ENCODE results near the gene LIPE. TPM values are rescaled to one million over a fixed set of nuclear protein-coding genes. Genes with fewer than 3 reads are reported as not detected.

Gene LIPE
- total RNA-seq, 1 donor from 2014 or later: 34.0 TPM

GRCh38 chr19:42368360-42368759 is 58.8 kb downstream of the LIPE start:
- intact Hi-C loops (cut with DNase I): no loop called here
- ATAC-seq: no peak

GRCh38 chr19:42367929-42368328 is 59.3 kb downstream of the LIPE start:
- no peak for ATAC-seq
- intact Hi-C loops (cut with DNase I): no loop called here
- no peak for DNase-seq (ENCODE audit: low spot score)

More at GRCh38 chr19:42368360-42368759, 58.8 kb downstream of the LIPE start:
- no peak for DNase-seq (ENCODE audit: low spot score)

- intact Hi-C loops (cut with DNase I): no loop called here
- no peak for ATAC-seq
- DNase-seq (ENCODE audit: low spot score): no peak
Observed at GRCh38 chr19:42366673-42367072, 60.5 kb downstream of the LIPE start.

- ATAC-seq (no peak), DNase-seq (ENCODE audit: low spot score) (no peak)
- intact Hi-C loops (cut with DNase I): no loop called here
Observed at GRCh38 chr19:42363614-42364346, 63.4 kb downstream of the LIPE start.

- DNase-seq (ENCODE audit: low spot score) (no peak), ATAC-seq (no peak)
- intact Hi-C loops (cut with DNase I): no loop called here
Observed at GRCh38 chr19:42362891-42363440, 64.2 kb downstream of the LIPE start.

GRCh38 chr19:42362342-42362741 is 64.8 kb downstream of the LIPE start:
- DNase-seq (ENCODE audit: low spot score): no peak
- intact Hi-C loops (cut with DNase I): no loop called here
- ATAC-seq: no peak

GRCh38 chr19:42361545-42361910 is 65.7 kb downstream of the LIPE start:
- ATAC-seq: no peak
- intact Hi-C loops (cut with DNase I): no loop called here
- DNase-seq (ENCODE audit: low spot score): no peak

GRCh38 chr19:42360787-42361544 is 66.2 kb downstream of the LIPE start:
- intact Hi-C loops (cut with DNase I): no loop called here
- ATAC-seq (no peak), DNase-seq (ENCODE audit: low spot score) (no peak)

- no peak for ATAC-seq
- intact Hi-C loops (cut with DNase I): no loop called here
- DNase-seq (ENCODE audit: low spot score): no peak
Observed at GRCh38 chr19:42357290-42357689, 69.9 kb downstream of the LIPE start.

- intact Hi-C loops (cut with DNase I): no loop called here
- ATAC-seq (no peak), DNase-seq (ENCODE audit: low spot score) (no peak)
Observed at GRCh38 chr19:42356686-42357085, 70.5 kb downstream of the LIPE start.

GRCh38 chr19:42355896-42356295 is 71.3 kb downstream of the LIPE start:
- intact Hi-C loops (cut with DNase I): no loop called here
- ATAC-seq: no peak

GRCh38 chr19:42353341-42354015 is 73.7 kb downstream of the LIPE start:
- no peak for ATAC-seq
- DNase-seq (ENCODE audit: low spot score): no peak
- intact Hi-C loops (cut with DNase I): no loop called here

More at GRCh38 chr19:42355896-42356295, 71.3 kb downstream of the LIPE start:
- no peak for DNase-seq (ENCODE audit: low spot score)

GRCh38 chr19:42352301-42353259 is 74.6 kb downstream of the LIPE start:
- intact Hi-C loops (cut with DNase I): no loop called here
- ATAC-seq: no peak
- no peak for DNase-seq (ENCODE audit: low spot score)

Other genes starting within 250 kb of the LIPE start
- gene DEDD2, start 209.7 kb downstream of the LIPE start, total RNA-seq: 21.8 TPM
- gene ZNF526, start 207.1 kb downstream of the LIPE start, total RNA-seq: 12.1 TPM
- 29.2 TPM for gene GSK3A, start 184.8 kb downstream of the LIPE start, total RNA-seq
- gene ERF, start 172.3 kb downstream of the LIPE start, total RNA-seq: 90.7 TPM
- gene CIC, start 158.1 kb downstream of the LIPE start, total RNA-seq: 92.1 TPM
- gene PRR19, start 125.3 kb downstream of the LIPE start, total RNA-seq: 0.45 TPM
- 7.4 TPM for gene PAFAH1B3, start 124.8 kb downstream of the LIPE start, total RNA-seq
- not detected for gene TMEM145, start 114.1 kb downstream of the LIPE start, total RNA-seq
- gene MEGF8, start 101.8 kb downstream of the LIPE start, total RNA-seq: 35.1 TPM
- gene CNFN, start 37.1 kb downstream of the LIPE start, total RNA-seq: 0.76 TPM
- gene CXCL17, start 15.6 kb upstream of the LIPE start, total RNA-seq: 0.31 TPM
- 5.8 TPM for gene CEACAM1, start 101.1 kb upstream of the LIPE start, total RNA-seq
- gene CEACAM8, start 167.5 kb upstream of the LIPE start, total RNA-seq: 1.3 TPM